Activated CD8-positive, alpha-beta T cell treated with anti-CD3 and anti-CD28 coated beads for 36 hours (primary cell): ENCODE data around the gene C5orf52. TPM values are rescaled to one million over a fixed set of nuclear protein-coding genes. Genes with fewer than 3 reads are reported as not detected.
"Not testable (repeated sequence)": the region's sequence is repeated elsewhere in the genome, so short reads cannot be mapped to it uniquely, and the experiment has no call there.

Experiments
- ATAC-seq: fragments of 200-7000 bp; cut with Tn5 transposase; one replicate; pipeline ENCODE4 v1.10.0; 2021; ENCODE audit warnings: mild to moderate bottlenecking, moderate library complexity
- CTCF ChIA-PET: fragments of 350-600 bp; sonication (Branson Sonifier 250); formaldehyde crosslinking; loops from one replicate; lab custom pipeline; 2021; ENCODE audit warnings: antibody characterized with exemption; lab: Charles Lee
- POLR2A ChIA-PET: fragments of 350-600 bp; sonication (Branson Sonifier 250); formaldehyde crosslinking; loops from one replicate; lab custom pipeline; 2021; ENCODE audit warnings: antibody characterized with exemption; lab: Charles Lee
- DNase-seq: peaks from one replicate; pipeline ENCODE4 v3.0.0-alpha.2; 2020
- H3K27ac Mint-ChIP-seq: one replicate; pipeline ENCODE4 v1.8.0; 2021; ENCODE audit warnings: mild to moderate bottlenecking, mixed read lengths
- H3K27me3 Mint-ChIP-seq: one replicate; pipeline ENCODE4 v1.8.0; 2021; ENCODE audit warnings: mixed read lengths
- H3K36me3 Mint-ChIP-seq: one replicate; pipeline ENCODE4 v1.8.0; 2021; ENCODE audit warnings: low read depth, mixed read lengths
- H3K4me1 Mint-ChIP-seq: one replicate; pipeline ENCODE4 v1.8.0; 2021; ENCODE audit warnings: low read depth, mixed read lengths
- H3K4me3 Mint-ChIP-seq: one replicate; pipeline ENCODE4 v1.8.0; 2021; ENCODE audit warnings: mild to moderate bottlenecking, moderate library complexity, mixed read lengths
- H3K9me3 Mint-ChIP-seq: one replicate; pipeline ENCODE4 v1.8.0; 2021; ENCODE audit warnings: mixed read lengths
- intact Hi-C: fragments of 100-400 bp; cut with micrococcal nuclease; formaldehyde crosslinking; loops from one replicate; pipeline ENCODE4 v1.10.0; 2022
- total RNA-seq, 2 experiments: library from RNA; stranded (reverse); gene quantifications; one replicate each; pipeline ENCODE4 v1.2.3, GENCODE V29; 2021
- TF ChIP-seq, protein P1 (sequence below): fragments of 200-600 bp; IDR thresholded peaks from one replicate; pipeline ENCODE4 v1.8.0; 2022; ENCODE audit warnings: antibody characterized with exemption, mild to moderate bottlenecking

Gene C5orf52
- total RNA-seq, 2 experiments from 2014 or later: not detected

GRCh38 chr5:157689942-157690689 is 18.8 kb downstream of the C5orf52 start:
- TF ChIP-seq, protein P1, sequence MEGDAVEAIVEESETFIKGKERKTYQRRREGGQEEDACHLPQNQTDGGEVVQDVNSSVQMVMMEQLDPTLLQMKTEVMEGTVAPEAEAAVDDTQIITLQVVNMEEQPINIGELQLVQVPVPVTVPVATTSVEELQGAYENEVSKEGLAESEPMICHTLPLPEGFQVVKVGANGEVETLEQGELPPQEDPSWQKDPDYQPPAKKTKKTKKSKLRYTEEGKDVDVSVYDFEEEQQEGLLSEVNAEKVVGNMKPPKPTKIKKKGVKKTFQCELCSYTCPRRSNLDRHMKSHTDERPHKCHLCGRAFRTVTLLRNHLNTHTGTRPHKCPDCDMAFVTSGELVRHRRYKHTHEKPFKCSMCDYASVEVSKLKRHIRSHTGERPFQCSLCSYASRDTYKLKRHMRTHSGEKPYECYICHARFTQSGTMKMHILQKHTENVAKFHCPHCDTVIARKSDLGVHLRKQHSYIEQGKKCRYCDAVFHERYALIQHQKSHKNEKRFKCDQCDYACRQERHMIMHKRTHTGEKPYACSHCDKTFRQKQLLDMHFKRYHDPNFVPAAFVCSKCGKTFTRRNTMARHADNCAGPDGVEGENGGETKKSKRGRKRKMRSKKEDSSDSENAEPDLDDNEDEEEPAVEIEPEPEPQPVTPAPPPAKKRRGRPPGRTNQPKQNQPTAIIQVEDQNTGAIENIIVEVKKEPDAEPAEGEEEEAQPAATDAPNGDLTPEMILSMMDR: no peak
- Mint-ChIP-seq H3K9me3 (no peaks in the 10 kb centered on the region), H3K27me3 (no peaks in the 10 kb centered on the region), H3K4me3 (no peak overlapping the region), H3K4me1 (no peaks in the 10 kb centered on the region), H3K36me3 (no peaks in the 10 kb centered on the region), H3K27ac (no peak overlapping the region)
- intact Hi-C loops: no loop called here
- ATAC-seq: no peak
- ChIA-PET CTCF (interaction anchor here (0.6 to 1.4 kb wide), 4 partner anchors 21 to 65 kb away, joined by 3 to 4 read pairs (median 3); partner anchors contain the start of gene THG1L), POLR2A (interaction anchor here (0.6 to 1.0 kb wide), 2 partner anchors 32 to 34 kb away, joined by 3 read pairs; no protein-coding TSS in a partner anchor)
- DNase-seq: peak; percentile 22

- H3K27me3 Mint-ChIP-seq: no peaks in the 10 kb centered on the region
- ATAC-seq: no peak
- intact Hi-C loops: no loop called here
- DNase-seq: no peak
- ChIA-PET CTCF (interaction anchor here (1.1 to 1.4 kb wide), 3 partner anchors 41 to 64 kb away, joined by 3 to 4 read pairs (median 3); partner anchors contain the start of gene THG1L), POLR2A (interaction anchor here (0.6 kb wide), 1 partner anchor 34 kb away, joined by 3 read pairs; no protein-coding TSS in a partner anchor)
- TF ChIP-seq, protein P1: no peak
- no peak overlapping the region for H3K27ac Mint-ChIP-seq
- H3K4me3 Mint-ChIP-seq: no peak overlapping the region
- H3K4me1 Mint-ChIP-seq: no peaks in the 10 kb centered on the region
- H3K9me3 Mint-ChIP-seq: no peaks in the 10 kb centered on the region
- H3K36me3 Mint-ChIP-seq: no peaks in the 10 kb centered on the region
These were observed 19.5 kb downstream of the C5orf52 start for GRCh38 chr5:157690690-157691433.

DNA sequence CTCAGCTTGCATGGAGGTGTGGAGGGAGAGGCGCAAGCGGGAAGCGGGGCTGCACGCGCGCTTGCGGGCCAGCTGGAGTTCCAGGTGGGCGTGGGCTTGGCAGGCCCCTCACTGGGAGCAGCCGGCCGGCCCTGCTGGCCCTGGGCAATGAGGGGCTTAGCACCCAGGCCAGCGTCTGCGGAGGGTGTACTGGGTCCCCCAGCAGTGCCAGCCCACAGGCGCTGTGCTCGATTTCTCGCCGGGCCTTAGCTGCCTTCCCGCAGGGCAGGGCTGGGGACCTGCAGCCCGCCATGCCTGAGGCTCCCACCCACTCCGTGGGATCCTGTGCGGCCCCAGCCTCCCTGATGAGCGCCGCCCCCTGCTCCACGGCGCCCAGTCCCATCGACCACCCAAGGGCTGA is 22.5 kb downstream of the C5orf52 start:
- not testable (repeated sequence) for H3K9me3 Mint-ChIP-seq, H3K27ac Mint-ChIP-seq

DNA sequence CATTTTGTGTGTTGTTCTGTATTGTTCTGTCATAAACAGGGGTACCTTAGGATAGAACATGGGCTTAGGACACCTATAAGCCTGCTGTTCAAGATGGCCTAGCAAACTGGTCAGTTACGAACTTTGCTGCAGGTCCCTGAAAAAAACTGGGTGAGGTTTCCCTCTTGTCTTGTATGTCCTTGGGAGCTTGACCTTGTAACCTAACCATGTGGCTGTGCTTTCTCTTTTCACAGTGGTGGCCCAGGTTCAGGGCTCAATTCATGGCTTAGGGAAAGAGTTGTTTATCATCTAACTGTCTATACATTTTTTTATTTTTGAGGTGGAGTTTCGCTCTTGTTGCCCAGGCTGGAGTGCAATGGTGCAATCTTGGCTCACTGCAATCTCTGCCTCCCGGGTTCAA is 24.8 kb downstream of the C5orf52 start:
- ATAC-seq, H3K27ac Mint-ChIP-seq, H3K27me3 Mint-ChIP-seq, H3K4me3 Mint-ChIP-seq, intact Hi-C loops, CTCF ChIA-PET, H3K36me3 Mint-ChIP-seq, DNase-seq, POLR2A ChIA-PET, H3K4me1 Mint-ChIP-seq: not testable (repeated sequence)
- peaks cover 11% of the 10 kb centered on the region for H3K9me3 Mint-ChIP-seq

More for the DNA sequence above, 22.5 kb downstream of the C5orf52 start:
- H3K4me3 Mint-ChIP-seq, H3K27me3 Mint-ChIP-seq, CTCF ChIA-PET, DNase-seq, H3K36me3 Mint-ChIP-seq, H3K4me1 Mint-ChIP-seq, ATAC-seq, POLR2A ChIA-PET, intact Hi-C loops: not testable (repeated sequence)

- H3K4me1 Mint-ChIP-seq, H3K27ac Mint-ChIP-seq, CTCF ChIA-PET, ATAC-seq, DNase-seq, H3K4me3 Mint-ChIP-seq, H3K27me3 Mint-ChIP-seq, intact Hi-C loops, H3K36me3 Mint-ChIP-seq, POLR2A ChIA-PET: not testable (repeated sequence)
- peaks cover 11% of the 10 kb centered on the region for H3K9me3 Mint-ChIP-seq
These were observed 27.3 kb downstream of the C5orf52 start for GRCh38 chr5:157698674-157699073.

DNA sequence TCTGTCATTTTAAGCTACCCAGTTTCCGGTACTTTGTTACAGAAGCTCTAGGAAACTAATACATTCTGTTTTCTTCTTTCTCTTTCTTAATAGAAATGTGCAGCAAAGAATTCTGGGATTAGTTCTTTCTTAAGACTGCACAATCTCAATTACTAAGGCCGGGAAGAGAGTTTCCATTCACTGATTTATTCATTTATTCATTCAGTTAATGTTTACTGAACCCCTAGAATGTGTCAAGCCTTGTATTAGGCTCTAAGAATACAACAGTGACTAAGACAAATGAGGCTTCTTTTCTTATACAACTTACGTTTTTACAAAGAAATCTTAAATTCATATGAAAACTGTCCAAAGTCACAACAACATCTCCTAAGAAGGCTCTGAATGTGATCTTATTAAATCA is 32.4 kb downstream of the C5orf52 start:
- TF ChIP-seq, protein P1: no peak
- peaks cover 2% of the 10 kb centered on the region for H3K9me3 Mint-ChIP-seq
- DNase-seq (no peak), ATAC-seq (no peak)
- CTCF ChIA-PET: interaction anchor here (1.2 to 1.3 kb wide), 2 partner anchors 13 to 15 kb away, joined by 3 read pairs; no protein-coding TSS in a partner anchor
- POLR2A ChIA-PET: no interaction called here
- H3K36me3 Mint-ChIP-seq: no peaks in the 10 kb centered on the region
- H3K4me3 Mint-ChIP-seq: no peak overlapping the region
- H3K4me1 Mint-ChIP-seq: no peaks in the 10 kb centered on the region
- H3K27me3 Mint-ChIP-seq: peaks cover 3% of the 10 kb centered on the region
- intact Hi-C loops: no loop called here
- H3K27ac Mint-ChIP-seq: no peak overlapping the region
